Measurements from ENCODE around the gene PRRC2C.
"Not testable (repeated sequence)": the region's sequence is repeated elsewhere in the genome, so short reads cannot be mapped to it uniquely, and the experiment has no call there.

PRRC2C gene

GRCh38 chr1:171585715-171586114, 100.4 kb downstream of the PRRC2C start:
- DNase-seq (ENCODE audit: low spot score) = no peak

- no peak for DNase-seq (ENCODE audit: low spot score)
Observed at GRCh38 chr1:171588230-171588629, 102.9 kb downstream of the PRRC2C start.

DNA sequence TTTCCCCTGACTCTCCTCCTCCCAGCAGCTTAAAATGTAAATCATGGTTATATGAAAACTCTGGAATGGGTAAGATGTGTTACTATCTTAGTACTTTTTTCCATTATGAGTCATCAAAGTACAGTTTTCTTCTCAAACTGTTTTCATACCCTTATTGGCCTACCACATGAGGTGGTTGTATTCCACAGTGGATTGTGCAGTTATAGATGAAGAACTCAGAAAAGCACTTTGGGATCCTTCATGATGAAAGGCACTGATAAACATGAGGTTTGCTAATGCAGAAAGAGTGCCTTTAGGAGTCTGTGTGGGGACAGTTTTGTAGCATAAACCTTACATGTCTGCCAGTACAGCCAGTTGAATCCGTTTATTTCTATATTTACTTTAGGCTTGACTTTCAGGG, 104.7 kb downstream of the PRRC2C start:
- no peak for DNase-seq (ENCODE audit: low spot score)

DNA sequence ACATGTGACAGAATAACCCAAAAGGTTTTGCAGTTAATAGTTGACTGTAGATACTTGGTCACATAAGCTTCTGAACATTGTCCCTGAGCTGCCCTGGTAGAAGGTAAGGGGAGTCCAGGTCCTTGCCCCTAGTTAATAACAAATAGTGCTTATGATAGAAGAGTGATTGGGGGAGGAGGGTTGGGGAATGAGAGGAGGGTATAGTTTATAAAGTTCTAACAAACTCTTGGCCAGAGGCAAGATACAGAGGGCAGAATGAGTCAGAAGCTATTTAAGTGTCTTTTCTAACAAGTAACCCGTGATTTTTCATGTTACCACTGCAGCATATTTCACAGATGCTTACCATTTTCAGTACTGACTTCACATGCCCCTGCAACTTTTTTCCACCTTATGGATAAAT, 110.0 kb downstream of the PRRC2C start:
- no peak for DNase-seq (ENCODE audit: low spot score)

- no peak for DNase-seq (ENCODE audit: low spot score)
Observed at GRCh38 chr1:171596119-171596518, 110.8 kb downstream of the PRRC2C start.

- no peak for DNase-seq (ENCODE audit: low spot score)
Observed at GRCh38 chr1:171596705-171597104, 111.4 kb downstream of the PRRC2C start.

DNA sequence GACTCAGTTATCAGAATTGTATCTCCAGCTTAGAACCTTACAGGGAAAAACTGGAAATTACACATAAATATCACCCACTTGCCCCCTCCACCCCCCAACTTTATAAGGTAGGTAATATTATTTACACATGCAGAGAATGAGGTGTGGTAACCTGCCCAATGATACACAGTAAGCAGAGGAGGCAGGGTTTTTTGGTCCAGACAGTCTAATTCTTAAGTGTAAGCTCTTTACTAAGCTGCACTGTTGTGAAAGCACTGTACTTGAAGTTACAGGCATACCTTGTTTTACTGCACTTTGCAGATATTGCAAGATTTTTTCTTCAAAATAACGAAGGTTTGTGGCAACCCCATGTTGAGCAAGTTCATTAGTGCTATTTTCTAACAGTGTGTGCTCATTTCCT, 111.9 kb downstream of the PRRC2C start:
- DNase-seq (ENCODE audit: low spot score) = no peak

GRCh38 chr1:171600310-171600709, 115.0 kb downstream of the PRRC2C start:
- DNase-seq (ENCODE audit: low spot score) = not testable (repeated sequence)

DNA sequence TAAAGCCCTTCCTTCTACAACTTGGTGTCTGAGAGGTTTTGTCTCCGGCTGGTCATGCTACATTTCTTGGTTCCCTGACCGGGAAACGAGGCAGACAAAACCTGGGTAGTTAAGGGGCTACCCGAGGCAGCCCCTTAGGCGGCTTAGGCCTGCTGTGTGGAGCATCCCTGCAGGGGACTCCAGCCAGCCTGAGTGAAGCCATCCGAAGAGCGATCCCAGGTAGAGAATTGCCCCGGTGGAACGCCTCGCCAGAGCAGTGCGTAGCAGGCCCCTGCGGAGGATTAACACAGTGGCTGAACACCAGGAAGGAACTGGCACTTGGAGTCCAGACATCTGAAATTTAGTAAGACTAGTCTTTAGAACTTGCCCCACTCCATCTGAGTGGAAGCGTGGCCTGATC, 115.5 kb downstream of the PRRC2C start:
- no peak for DNase-seq (ENCODE audit: low spot score)

DNA sequence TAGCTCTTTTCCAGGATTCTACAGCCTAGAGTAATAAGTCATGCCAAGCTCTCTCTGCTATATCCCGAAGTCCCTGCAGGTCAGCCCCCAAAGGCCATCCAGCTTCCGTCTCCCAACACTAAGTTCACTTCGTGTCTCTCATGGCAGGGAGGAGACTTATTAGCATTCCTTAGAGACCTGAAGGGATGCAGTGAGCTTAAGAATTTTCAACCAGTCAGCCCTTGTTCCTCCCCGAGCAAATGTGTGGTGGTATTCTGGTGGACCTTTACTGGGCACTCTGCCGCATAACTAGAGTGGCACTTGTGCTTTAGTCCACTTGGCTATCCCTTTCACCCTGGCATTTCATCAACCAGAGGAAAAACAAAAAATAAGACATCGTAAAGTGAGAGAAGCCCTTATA, 117.7 kb downstream of the PRRC2C start:
- DNase-seq (ENCODE audit: low spot score) = not testable (repeated sequence)

- DNase-seq (ENCODE audit: low spot score) = no peak
Observed at GRCh38 chr1:171606402-171606941, 121.1 kb downstream of the PRRC2C start.

GRCh38 chr1:171610385-171610784, 125.1 kb downstream of the PRRC2C start:
- DNase-seq (ENCODE audit: low spot score) = no peak

- DNase-seq (ENCODE audit: low spot score) = no peak
Observed at GRCh38 chr1:171611306-171611705, 126.0 kb downstream of the PRRC2C start.

- DNase-seq (ENCODE audit: low spot score) = no peak
Observed at GRCh38 chr1:171613282-171613681, 128.0 kb downstream of the PRRC2C start.

- DNase-seq (ENCODE audit: low spot score) = not testable (repeated sequence)
Observed at GRCh38 chr1:171615122-171615906, 130.0 kb downstream of the PRRC2C start.

- DNase-seq (ENCODE audit: low spot score) = no peak
Observed at GRCh38 chr1:171616586-171616985, 131.3 kb downstream of the PRRC2C start.

DNA sequence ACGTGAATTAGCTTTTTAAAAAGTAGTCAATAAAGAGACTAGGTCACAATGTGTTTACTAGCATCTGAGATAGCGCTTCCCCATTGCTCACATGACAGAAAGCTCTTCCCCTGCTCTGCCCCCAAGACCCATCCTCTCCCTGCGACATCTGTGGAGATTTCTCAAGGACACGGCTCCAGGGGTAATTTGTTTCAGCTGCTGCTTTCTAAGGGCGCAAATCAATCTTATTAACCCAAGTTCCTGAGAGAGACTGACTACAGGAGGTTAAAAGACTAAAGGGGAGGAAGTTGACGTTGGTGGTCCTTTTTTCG, 136.8 kb downstream of the PRRC2C start, which contains the start of gene MYOCOS:
MYOCOS (plus strand) TSS at position 92 of the 311 bp plus-strand sequence. CDS start 1,641 bp downstream, outside the sequence.
- no peak for DNase-seq (ENCODE audit: low spot score)

DNA sequence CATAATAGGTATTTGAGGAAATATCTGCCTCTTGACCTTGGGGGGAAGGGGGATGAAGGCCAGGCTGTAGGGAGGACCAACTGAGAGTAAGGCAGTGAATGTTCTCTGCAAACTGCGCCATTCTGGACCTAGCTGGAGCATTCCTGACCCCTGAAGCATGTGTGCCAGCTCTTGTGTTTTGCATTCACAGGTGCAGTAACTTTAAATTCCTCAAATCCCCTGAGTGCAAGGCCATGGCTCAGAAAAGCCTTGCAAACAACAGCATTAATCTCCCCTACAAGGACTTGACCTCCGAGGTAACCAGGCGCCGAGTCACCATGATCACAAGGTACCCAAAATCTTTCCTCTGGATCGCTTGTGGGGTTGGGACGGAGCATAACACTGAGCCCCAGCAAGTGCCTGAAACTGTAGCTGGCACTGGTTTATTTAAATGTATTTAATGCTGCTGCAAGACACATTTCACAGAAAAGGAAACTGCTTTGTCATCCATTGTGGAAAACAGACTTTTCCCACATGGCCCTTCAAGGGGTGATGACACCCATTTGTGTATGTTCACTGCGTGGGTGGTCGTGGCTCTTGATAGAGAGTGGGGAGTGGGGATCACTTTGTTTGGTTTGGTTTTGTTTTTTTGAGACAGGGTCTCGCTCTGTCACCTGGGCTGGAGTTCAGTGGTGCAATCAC, 138.5 kb downstream of the PRRC2C start:
- no peak for DNase-seq (ENCODE audit: low spot score)

DNA sequence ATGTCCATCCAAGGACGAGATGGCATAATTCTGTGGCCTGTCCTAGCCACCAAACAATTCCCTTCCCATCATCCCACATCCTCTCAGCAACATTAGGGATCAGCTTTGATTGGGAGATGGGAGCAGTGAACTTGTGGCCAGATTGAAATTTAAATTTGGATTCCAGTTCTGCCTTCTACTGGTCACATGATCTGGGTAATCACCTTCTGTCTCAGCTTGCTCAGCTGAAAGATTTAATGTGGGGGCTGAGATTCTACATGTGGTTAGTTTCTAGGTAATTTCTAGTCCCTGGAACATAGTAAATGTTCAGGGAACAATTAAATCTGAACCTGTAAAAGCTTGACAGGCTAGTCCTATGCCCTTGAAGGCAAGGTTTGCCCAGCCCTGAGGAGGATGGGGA, 139.9 kb downstream of the PRRC2C start:
- DNase-seq (ENCODE audit: low spot score) = no peak

DNA sequence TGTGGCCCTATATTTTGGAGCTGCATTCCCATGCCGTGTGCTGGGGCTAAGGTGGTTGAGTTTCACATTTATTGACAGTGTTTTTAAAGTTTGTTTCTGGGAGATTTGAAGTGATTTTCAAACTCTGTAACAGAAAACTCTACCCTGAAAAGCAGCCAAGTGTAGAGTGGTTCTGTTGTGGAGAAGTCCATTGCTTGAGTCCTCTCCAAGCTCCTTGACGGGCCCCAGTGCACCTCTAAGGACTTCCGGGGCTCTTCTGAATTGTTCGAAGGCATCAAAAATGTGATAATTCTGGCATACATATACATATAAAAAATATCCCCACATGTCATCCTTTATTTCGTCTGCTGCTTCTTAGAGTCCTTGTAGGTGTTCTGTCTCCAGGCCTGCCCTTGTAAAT, 141.7 kb downstream of the PRRC2C start:
- DNase-seq (ENCODE audit: low spot score) = no peak

DNA sequence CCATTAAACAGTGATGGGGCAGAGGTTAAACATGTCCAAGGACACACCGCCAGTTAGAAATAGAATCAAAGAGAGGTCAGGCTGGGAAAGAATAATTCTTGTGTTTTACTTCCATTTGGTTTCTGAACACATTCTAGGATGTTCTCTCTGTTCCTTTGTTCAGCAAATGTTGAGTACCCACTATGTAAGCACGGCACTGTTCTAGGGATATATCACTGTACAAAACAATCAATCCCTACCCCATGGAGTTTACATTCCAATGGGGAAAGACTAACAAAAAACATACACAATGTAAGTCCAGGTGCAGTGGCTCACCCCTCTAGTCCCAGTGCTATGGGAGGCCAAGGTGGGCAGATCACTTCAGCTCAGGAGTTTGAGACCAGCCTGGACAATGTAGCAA, 142.9 kb downstream of the PRRC2C start:
- no peak for DNase-seq (ENCODE audit: low spot score)

DNA sequence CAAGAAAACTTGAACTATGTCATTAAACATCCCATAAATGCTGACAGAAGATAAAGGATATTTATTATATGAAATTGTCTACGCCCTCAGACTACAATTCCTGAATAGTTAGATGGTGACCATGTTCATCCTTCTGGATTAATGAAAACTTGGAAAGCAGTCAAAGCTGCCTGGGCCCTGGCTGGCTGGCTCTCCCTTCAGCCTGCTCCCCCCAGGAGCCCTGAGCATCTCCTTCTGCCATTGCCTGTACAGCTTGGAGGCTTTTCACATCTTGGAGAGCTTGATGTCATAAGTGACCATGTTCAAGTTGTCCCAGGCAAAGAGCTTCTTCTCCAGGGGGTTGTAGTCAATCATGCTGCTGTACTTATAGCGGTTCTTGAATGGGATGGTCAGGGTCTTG, 150.3 kb downstream of the PRRC2C start:
- DNase-seq (ENCODE audit: low spot score) = no peak

- DNase-seq (ENCODE audit: low spot score) = no peak
Observed at GRCh38 chr1:171636141-171636540, 150.8 kb downstream of the PRRC2C start.
